HG03175 (cell line): Measurements from ENCODE around the gene LHFPL6.

Experiments used
- ATAC-seq: cut with Tn5 transposase; IDR thresholded peaks from one replicate; pipeline ENCODE4 v1.9.1; 2021; ENCODE audit warnings: mild to moderate bottlenecking, moderate library complexity; ENCODE audit not compliant: unreplicated experiment

The LHFPL6 gene

GRCh38 chr13:39557285-39557955 is 45.6 kb downstream of the LHFPL6 start:
- ATAC-seq, result no peak

- no peak for ATAC-seq
Measured at GRCh38 chr13:39556866-39557265, 46.1 kb downstream of the LHFPL6 start.

- ATAC-seq, result no peak
Measured at GRCh38 chr13:39554371-39554770, 48.6 kb downstream of the LHFPL6 start.

- ATAC-seq, result no peak
Measured at GRCh38 chr13:39552246-39552645, 50.7 kb downstream of the LHFPL6 start.

GRCh38 chr13:39550931-39551330 is 52.1 kb downstream of the LHFPL6 start:
- no peak for ATAC-seq

GRCh38 chr13:39547108-39547507 is 55.9 kb downstream of the LHFPL6 start:
- no peak for ATAC-seq

GRCh38 chr13:39542361-39542760 is 60.6 kb downstream of the LHFPL6 start:
- ATAC-seq, result no peak

GRCh38 chr13:39540929-39541605 is 61.9 kb downstream of the LHFPL6 start:
- ATAC-seq, result no peak

- ATAC-seq, result no peak
Measured at GRCh38 chr13:39538816-39539790, 63.9 kb downstream of the LHFPL6 start.

GRCh38 chr13:39536906-39537305 is 66.1 kb downstream of the LHFPL6 start:
- ATAC-seq, result no peak

- ATAC-seq, result no peak
Measured at GRCh38 chr13:39536274-39536673, 66.7 kb downstream of the LHFPL6 start.

- no peak for ATAC-seq
Measured at GRCh38 chr13:39533651-39534150, 69.3 kb downstream of the LHFPL6 start.

GRCh38 chr13:39531646-39532045 is 71.3 kb downstream of the LHFPL6 start:
- ATAC-seq, result no peak

- no peak for ATAC-seq
Measured at GRCh38 chr13:39530916-39531315, 72.1 kb downstream of the LHFPL6 start.

- no peak for ATAC-seq
Measured at GRCh38 chr13:39528661-39528980, 74.4 kb downstream of the LHFPL6 start.

GRCh38 chr13:39527961-39528660 is 74.9 kb downstream of the LHFPL6 start:
- ATAC-seq, result no peak

- ATAC-seq, result no peak
Measured at GRCh38 chr13:39527301-39527700, 75.7 kb downstream of the LHFPL6 start.

- ATAC-seq, result no peak
Measured at GRCh38 chr13:39526499-39526898, 76.5 kb downstream of the LHFPL6 start.

GRCh38 chr13:39525506-39525905 is 77.5 kb downstream of the LHFPL6 start:
- ATAC-seq, result no peak

GRCh38 chr13:39524795-39525194 is 78.2 kb downstream of the LHFPL6 start:
- ATAC-seq, result no peak

GRCh38 chr13:39522329-39522728 is 80.7 kb downstream of the LHFPL6 start:
- no peak for ATAC-seq
